Tibial nerve (tissue), 4 donors: ENCODE data around the gene KRT33B. TPM values are rescaled to one million over a fixed set of nuclear protein-coding genes. Genes with fewer than 3 reads are reported as not detected.

Experiments used
- DNase-seq, 2 donors: peaks; one replicate each; pipeline ENCODE4 v3.0.0-alpha.2; 2019; ENCODE audit warnings: low spot score in 2 of 2
- H3K27ac ChIP-seq, 4 donors: fragments of 200-600 bp; sonication (generic) in 3 of 4; one replicate each; pipeline ENCODE4 v1.5.1; 2017 to 2019; ENCODE audit warnings: mild to moderate bottlenecking in 1 of 4
- H3K27me3 ChIP-seq, 2 donors: fragments of 200-600 bp; sonication (generic) in 1 of 2; one replicate each; pipeline versions ENCODE4 v1.5.1 to v1.6.0; 2017 to 2019
- H3K36me3 ChIP-seq, 3 donors: fragments of 200-600 bp; sonication (generic); one replicate each; pipeline ENCODE4 v1.5.1; 2018 to 2019
- H3K4me1 ChIP-seq, 4 donors: fragments of 200-600 bp; sonication (generic) in 3 of 4; one replicate each; pipeline ENCODE4 v1.5.1; 2017 to 2019
- H3K4me3 ChIP-seq, 4 donors: fragments of 200-600 bp; sonication (generic) in 3 of 4; one replicate each; pipeline ENCODE4 v1.5.1; 2017 to 2019; ENCODE audit warnings: mild to moderate bottlenecking in 1 of 4, moderate library complexity in 1 of 4
- H3K9me3 ChIP-seq, 4 donors: fragments of 200-600 bp; sonication (generic) in 3 of 4; one replicate each; pipeline ENCODE4 v1.5.1; 2017 to 2019
- CTCF ChIP-seq, 5 experiments: fragments of 200-600 bp in 3 of 5; fragments of 450-650 bp in 2 of 5; sonication (generic) in 3 of 5; IDR thresholded peaks; one replicate each; pipeline ENCODE4 v1.5.1; 2016 to 2019; ENCODE audit warnings: antibody characterized with exemption in 5 of 5, mild to moderate bottlenecking in 3 of 5, moderate library complexity in 2 of 5
- EP300 ChIP-seq, 2 donors: sonication (generic); formaldehyde crosslinking; IDR thresholded peaks; one replicate each; pipeline ENCODE4 v1.6.1; 2017; ENCODE audit warnings: antibody characterized with exemption in 2 of 2, mild to moderate bottlenecking in 1 of 2
- POLR2A ChIP-seq, 2 donors: fragments of 450-650 bp; IDR thresholded peaks; one replicate each; pipeline ENCODE4 v1.6.1; 2017; ENCODE audit warnings: antibody characterized with exemption in 2 of 2, mild to moderate bottlenecking in 2 of 2, moderate library complexity in 2 of 2
- WGBS, 2 donors: methylation state at CpG; one replicate each; pipeline ENCODE4 v1.1.5; 2018; 5-methylcytosine and 5-hydroxymethylcytosine counted together
- total RNA-seq, 4 donors: library from RNA; depleted of rRNA; stranded (reverse); fragments of >200 nt; gene quantifications; one replicate each; pipeline ENCODE4 v1.1.0, GENCODE V29; 2016

KRT33B gene
- total RNA-seq, 4 donors from 2014 or later = not detected

GRCh38 chr17:41340934-41341861 lies 28.4 kb downstream of the KRT33B start:
- H3K4me3 ChIP-seq = no peak overlapping the region
- WGBS, 2 donors = 60 to 69% methylated on average over 7 of the region's 7 CpGs
- H3K27me3 ChIP-seq = no peaks in the 10 kb centered on the region
- peaks cover 0 to 4% (median 0%) of the 10 kb centered on the region in 4 donors for H3K4me1 ChIP-seq
- H3K36me3 ChIP-seq = no peaks in the 10 kb centered on the region
- TF ChIP-seq EP300 (IDR thresholded peaks at IDR 0.05) = no peak
- no peak for TF ChIP-seq CTCF (IDR thresholded peaks at IDR 0.05)
- TF ChIP-seq POLR2A (IDR thresholded peaks at IDR 0.05) = no peak
- peaks cover 0 to 15% (median 0%) of the 10 kb centered on the region in 4 donors for H3K9me3 ChIP-seq
- H3K27ac ChIP-seq = no peak overlapping the region
- no peak for DNase-seq

GRCh38 chr17:41340494-41340893 lies 29.1 kb downstream of the KRT33B start:
- Histone ChIP-seq H3K27ac (no peak overlapping the region), H3K9me3 (peaks cover 0 to 15% (median 0%) of the 10 kb centered on the region in 4 donors), H3K36me3 (no peaks in the 10 kb centered on the region), H3K27me3 (no peaks in the 10 kb centered on the region), H3K4me3 (no peak overlapping the region), H3K4me1 (no peaks in the 10 kb centered on the region)
- TF ChIP-seq EP300 (IDR thresholded peaks at IDR 0.05) = no peak
- TF ChIP-seq CTCF (IDR thresholded peaks at IDR 0.05) = no peak
- TF ChIP-seq POLR2A (IDR thresholded peaks at IDR 0.05) = no peak
- DNase-seq = no peak
- WGBS, 2 donors = 13 to 31% methylated on average over 3 of the region's 3 CpGs

- TF ChIP-seq CTCF (IDR thresholded peaks at IDR 0.05) (no peak), POLR2A (IDR thresholded peaks at IDR 0.05) (no peak), EP300 (IDR thresholded peaks at IDR 0.05) (no peak)
- Histone ChIP-seq H3K27ac (no peak overlapping the region), H3K4me3 (no peak overlapping the region), H3K4me1 (no peaks in the 10 kb centered on the region), H3K27me3 (no peaks in the 10 kb centered on the region), H3K36me3 (no peaks in the 10 kb centered on the region), H3K9me3 (peaks cover 0 to 15% (median 0%) of the 10 kb centered on the region in 4 donors)
- WGBS, 2 donors = 71 to 73% methylated on average over 2 of the region's 2 CpGs
- no peak for DNase-seq
Observed at GRCh38 chr17:41339571-41340172, 29.9 kb downstream of the KRT33B start.

GRCh38 chr17:41338961-41339485 lies 30.6 kb downstream of the KRT33B start:
- Histone ChIP-seq H3K4me1 (no peaks in the 10 kb centered on the region), H3K9me3 (peaks cover 0 to 15% (median 0%) of the 10 kb centered on the region in 4 donors), H3K36me3 (no peaks in the 10 kb centered on the region), H3K27me3 (no peaks in the 10 kb centered on the region), H3K27ac (no peak overlapping the region), H3K4me3 (no peak overlapping the region)
- TF ChIP-seq CTCF (IDR thresholded peaks at IDR 0.05) (no peak), EP300 (IDR thresholded peaks at IDR 0.05) (no peak), POLR2A (IDR thresholded peaks at IDR 0.05) (no peak)
- 54 to 57% methylated on average over 5 of the region's 5 CpGs for WGBS, 2 donors
- DNase-seq = no peak

- Histone ChIP-seq H3K4me1 (no peaks in the 10 kb centered on the region), H3K27ac (no peak overlapping the region), H3K27me3 (no peaks in the 10 kb centered on the region), H3K4me3 (no peak overlapping the region), H3K36me3 (no peaks in the 10 kb centered on the region), H3K9me3 (no peaks in the 10 kb centered on the region)
- 94 to 96% methylated on average over 1 of the region's 1 CpG for WGBS, 2 donors
- TF ChIP-seq EP300 (IDR thresholded peaks at IDR 0.05) (no peak), CTCF (IDR thresholded peaks at IDR 0.05) (no peak), POLR2A (IDR thresholded peaks at IDR 0.05) (no peak)
- DNase-seq = no peak
Observed at GRCh38 chr17:41335747-41336146, 33.9 kb downstream of the KRT33B start.
